ENCODE data around the gene ATP6AP1. TPM values are rescaled to one million over a fixed set of nuclear protein-coding genes. Genes with fewer than 3 reads are reported as not detected.

ATP6AP1 gene
- total and polyA plus RNA-seq, 2 experiments from 2014 or later: 37.7 to 52.1 TPM

DNA sequence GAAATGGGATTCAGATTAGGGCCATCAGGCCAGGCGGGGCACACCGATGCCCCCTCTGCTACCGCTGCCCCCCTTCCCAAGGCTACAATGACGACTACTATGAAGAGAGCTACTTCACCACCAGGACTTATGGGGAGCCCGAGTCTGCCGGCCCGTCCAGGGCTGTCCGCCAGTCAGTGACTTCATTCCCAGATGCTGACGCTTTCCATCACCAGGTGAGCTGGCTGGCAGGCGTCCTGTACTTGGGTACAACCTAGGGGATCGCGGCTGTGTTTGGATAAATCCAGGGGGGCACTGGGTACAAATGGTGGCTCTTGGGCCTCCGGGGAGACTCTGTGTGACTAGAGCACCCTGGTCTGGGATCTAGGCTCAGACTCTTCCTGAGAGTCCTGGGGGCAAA, 48.3 kb upstream of the ATP6AP1 start:
- H3K27me3 Mint-ChIP-seq (ENCODE audit: insufficient read depth, low read depth, poor library complexity): peaks cover 12% of the 10 kb centered on the region
- Histone ChIP-seq H2AFZ (no peak overlapping the region), H3K27ac (ENCODE audit: low read depth) (peak overlapping the region; percentile 97), H3K4me1 (ENCODE audit: insufficient read depth) (peaks cover 4% of the 10 kb centered on the region; the same call in 1 of the 2 replicates), H3F3A (replicated peaks; ENCODE audit: low read depth) (no peaks in the 10 kb centered on the region), H4K20me1 (replicated peaks; ENCODE audit: insufficient read depth) (no peaks in the 10 kb centered on the region), H3K27me3 (ENCODE audit: insufficient read depth) (no peaks in the 10 kb centered on the region), H3K4me3 (peak overlapping the region; percentile 75), H3K36me3 (ENCODE audit: insufficient read depth) (no peaks in the 10 kb centered on the region), H3K4me2 (peak overlapping the region; percentile 80), H3K79me2 (replicated peaks; ENCODE audit: insufficient read depth) (peaks cover 11% of the 10 kb centered on the region), H3K9me2 (ENCODE audit: insufficient read depth) (no peaks in the 10 kb centered on the region)
- peak overlapping the region; percentile 97 for H3K27ac Mint-ChIP-seq
- H3K36me3 Mint-ChIP-seq (ENCODE audit: low read depth): peaks cover 20% of the 10 kb centered on the region
- TF ChIP-seq NANOG (IDR thresholded peaks at IDR 0.05; ENCODE audit: borderline replicate concordance) (no peak), STAT1 (IDR thresholded peaks at IDR 0.05; ENCODE audit: unreplicated experiment) (no peak), CREB1 (CRISPR knock-in tag; IDR thresholded peaks at IDR 0.05; ENCODE audit: low read depth) (no peak), POLR2AphosphoS5 (IDR thresholded peaks at IDR 0.05; ENCODE audit: low read depth) (no peak), EZH2phosphoT487 (IDR thresholded peaks at IDR 0.05; ENCODE audit: unreplicated experiment) (no peak), ZNF114 (CRISPR knock-in tag; IDR thresholded peaks at IDR 0.05) (no peak), ZNF331 (CRISPR knock-in tag; IDR thresholded peaks at IDR 0.05; ENCODE audit: low read depth) (no peak)
- TF ChIP-seq, protein P1, sequence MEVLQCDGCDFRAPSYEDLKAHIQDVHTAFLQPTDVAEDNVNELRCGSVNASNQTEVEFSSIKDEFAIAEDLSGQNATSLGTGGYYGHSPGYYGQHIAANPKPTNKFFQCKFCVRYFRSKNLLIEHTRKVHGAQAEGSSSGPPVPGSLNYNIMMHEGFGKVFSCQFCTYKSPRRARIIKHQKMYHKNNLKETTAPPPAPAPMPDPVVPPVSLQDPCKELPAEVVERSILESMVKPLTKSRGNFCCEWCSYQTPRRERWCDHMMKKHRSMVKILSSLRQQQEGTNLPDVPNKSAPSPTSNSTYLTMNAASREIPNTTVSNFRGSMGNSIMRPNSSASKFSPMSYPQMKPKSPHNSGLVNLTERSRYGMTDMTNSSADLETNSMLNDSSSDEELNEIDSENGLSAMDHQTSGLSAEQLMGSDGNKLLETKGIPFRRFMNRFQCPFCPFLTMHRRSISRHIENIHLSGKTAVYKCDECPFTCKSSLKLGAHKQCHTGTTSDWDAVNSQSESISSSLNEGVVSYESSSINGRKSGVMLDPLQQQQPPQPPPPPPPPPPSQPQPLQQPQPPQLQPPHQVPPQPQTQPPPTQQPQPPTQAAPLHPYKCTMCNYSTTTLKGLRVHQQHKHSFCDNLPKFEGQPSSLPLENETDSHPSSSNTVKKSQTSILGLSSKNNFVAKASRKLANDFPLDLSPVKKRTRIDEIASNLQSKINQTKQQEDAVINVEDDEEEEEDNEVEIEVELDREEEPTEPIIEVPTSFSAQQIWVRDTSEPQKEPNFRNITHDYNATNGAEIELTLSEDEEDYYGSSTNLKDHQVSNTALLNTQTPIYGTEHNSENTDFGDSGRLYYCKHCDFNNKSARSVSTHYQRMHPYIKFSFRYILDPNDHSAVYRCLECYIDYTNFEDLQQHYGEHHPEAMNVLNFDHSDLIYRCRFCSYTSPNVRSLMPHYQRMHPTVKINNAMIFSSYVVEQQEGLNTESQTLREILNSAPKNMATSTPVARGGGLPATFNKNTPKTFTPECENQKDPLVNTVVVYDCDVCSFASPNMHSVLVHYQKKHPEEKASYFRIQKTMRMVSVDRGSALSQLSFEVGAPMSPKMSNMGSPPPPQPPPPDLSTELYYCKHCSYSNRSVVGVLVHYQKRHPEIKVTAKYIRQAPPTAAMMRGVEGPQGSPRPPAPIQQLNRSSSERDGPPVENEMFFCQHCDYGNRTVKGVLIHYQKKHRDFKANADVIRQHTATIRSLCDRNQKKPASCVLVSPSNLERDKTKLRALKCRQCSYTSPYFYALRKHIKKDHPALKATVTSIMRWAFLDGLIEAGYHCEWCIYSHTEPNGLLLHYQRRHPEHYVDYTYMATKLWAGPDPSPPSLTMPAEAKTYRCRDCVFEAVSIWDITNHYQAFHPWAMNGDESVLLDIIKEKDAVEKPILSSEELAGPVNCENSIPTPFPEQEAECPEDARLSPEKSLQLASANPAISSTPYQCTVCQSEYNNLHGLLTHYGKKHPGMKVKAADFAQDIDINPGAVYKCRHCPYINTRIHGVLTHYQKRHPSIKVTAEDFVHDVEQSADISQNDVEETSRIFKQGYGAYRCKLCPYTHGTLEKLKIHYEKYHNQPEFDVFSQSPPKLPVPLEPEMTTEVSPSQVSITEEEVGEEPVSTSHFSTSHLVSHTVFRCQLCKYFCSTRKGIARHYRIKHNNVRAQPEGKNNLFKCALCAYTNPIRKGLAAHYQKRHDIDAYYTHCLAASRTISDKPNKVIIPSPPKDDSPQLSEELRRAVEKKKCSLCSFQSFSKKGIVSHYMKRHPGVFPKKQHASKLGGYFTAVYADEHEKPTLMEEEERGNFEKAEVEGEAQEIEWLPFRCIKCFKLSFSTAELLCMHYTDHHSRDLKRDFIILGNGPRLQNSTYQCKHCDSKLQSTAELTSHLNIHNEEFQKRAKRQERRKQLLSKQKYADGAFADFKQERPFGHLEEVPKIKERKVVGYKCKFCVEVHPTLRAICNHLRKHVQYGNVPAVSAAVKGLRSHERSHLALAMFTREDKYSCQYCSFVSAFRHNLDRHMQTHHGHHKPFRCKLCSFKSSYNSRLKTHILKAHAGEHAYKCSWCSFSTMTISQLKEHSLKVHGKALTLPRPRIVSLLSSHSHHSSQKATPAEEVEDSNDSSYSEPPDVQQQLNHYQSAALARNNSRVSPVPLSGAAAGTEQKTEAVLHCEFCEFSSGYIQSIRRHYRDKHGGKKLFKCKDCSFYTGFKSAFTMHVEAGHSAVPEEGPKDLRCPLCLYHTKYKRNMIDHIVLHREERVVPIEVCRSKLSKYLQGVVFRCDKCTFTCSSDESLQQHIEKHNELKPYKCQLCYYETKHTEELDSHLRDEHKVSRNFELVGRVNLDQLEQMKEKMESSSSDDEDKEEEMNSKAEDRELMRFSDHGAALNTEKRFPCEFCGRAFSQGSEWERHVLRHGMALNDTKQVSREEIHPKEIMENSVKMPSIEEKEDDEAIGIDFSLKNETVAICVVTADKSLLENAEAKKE (CRISPR knock-in tag; IDR thresholded peaks at IDR 0.05): no peak
- TF ChIP-seq, protein P2, sequence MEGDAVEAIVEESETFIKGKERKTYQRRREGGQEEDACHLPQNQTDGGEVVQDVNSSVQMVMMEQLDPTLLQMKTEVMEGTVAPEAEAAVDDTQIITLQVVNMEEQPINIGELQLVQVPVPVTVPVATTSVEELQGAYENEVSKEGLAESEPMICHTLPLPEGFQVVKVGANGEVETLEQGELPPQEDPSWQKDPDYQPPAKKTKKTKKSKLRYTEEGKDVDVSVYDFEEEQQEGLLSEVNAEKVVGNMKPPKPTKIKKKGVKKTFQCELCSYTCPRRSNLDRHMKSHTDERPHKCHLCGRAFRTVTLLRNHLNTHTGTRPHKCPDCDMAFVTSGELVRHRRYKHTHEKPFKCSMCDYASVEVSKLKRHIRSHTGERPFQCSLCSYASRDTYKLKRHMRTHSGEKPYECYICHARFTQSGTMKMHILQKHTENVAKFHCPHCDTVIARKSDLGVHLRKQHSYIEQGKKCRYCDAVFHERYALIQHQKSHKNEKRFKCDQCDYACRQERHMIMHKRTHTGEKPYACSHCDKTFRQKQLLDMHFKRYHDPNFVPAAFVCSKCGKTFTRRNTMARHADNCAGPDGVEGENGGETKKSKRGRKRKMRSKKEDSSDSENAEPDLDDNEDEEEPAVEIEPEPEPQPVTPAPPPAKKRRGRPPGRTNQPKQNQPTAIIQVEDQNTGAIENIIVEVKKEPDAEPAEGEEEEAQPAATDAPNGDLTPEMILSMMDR (conservative IDR thresholded peaks at IDR 0.05; ENCODE audit: low read depth in 2 of 2): no peak
- TF ChIP-seq, protein P3, sequence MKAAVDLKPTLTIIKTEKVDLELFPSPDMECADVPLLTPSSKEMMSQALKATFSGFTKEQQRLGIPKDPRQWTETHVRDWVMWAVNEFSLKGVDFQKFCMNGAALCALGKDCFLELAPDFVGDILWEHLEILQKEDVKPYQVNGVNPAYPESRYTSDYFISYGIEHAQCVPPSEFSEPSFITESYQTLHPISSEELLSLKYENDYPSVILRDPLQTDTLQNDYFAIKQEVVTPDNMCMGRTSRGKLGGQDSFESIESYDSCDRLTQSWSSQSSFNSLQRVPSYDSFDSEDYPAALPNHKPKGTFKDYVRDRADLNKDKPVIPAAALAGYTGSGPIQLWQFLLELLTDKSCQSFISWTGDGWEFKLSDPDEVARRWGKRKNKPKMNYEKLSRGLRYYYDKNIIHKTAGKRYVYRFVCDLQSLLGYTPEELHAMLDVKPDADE (IDR thresholded peaks at IDR 0.05): no peak
- H3K9me3 Mint-ChIP-seq: no peaks in the 10 kb centered on the region
- ATAC-seq: no peak
- H3K4me3 Mint-ChIP-seq: peak overlapping the region; percentile 87
- H3K4me1 Mint-ChIP-seq: peaks cover 18% of the 10 kb centered on the region
- DNase-seq (ENCODE audit: low spot score): no peak
